ENCODE data around the gene BMPR1B.

DNA sequence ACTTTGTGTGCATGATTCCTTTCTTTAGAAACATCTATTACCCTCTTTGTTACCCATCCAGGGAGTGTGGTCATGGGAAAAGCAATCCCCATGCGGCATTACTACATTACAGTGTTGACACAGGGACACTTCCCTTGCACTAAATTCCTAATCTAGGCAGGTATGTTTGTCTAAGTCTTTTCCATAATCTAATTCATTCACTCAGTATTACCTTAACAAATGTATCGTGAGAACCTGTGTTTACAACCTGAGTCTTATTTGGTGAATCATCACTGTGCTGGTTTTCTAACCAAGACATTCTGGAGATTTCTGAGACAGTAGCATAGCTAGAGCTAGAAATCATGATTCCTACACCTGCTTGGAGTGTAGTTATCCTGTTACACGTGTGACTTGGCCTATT, 326.8 kb downstream of the BMPR1B start:
- TF ChIP-seq POLR2A (IDR thresholded peaks at IDR 0.05) = no peak
- TF ChIP-seq, protein P1, sequence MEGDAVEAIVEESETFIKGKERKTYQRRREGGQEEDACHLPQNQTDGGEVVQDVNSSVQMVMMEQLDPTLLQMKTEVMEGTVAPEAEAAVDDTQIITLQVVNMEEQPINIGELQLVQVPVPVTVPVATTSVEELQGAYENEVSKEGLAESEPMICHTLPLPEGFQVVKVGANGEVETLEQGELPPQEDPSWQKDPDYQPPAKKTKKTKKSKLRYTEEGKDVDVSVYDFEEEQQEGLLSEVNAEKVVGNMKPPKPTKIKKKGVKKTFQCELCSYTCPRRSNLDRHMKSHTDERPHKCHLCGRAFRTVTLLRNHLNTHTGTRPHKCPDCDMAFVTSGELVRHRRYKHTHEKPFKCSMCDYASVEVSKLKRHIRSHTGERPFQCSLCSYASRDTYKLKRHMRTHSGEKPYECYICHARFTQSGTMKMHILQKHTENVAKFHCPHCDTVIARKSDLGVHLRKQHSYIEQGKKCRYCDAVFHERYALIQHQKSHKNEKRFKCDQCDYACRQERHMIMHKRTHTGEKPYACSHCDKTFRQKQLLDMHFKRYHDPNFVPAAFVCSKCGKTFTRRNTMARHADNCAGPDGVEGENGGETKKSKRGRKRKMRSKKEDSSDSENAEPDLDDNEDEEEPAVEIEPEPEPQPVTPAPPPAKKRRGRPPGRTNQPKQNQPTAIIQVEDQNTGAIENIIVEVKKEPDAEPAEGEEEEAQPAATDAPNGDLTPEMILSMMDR (IDR thresholded peaks at IDR 0.05) = no peak

All from ovary (tissue), 3 donors.